Left ventricle myocardium inferior (tissue), 1 donor: Measurements from ENCODE around the gene INTS14. TPM values are rescaled to one million over a fixed set of nuclear protein-coding genes. Genes with fewer than 3 reads are reported as not detected.

Experiments
- DNase-seq: peaks from one replicate; pipeline ENCODE4 v3.0.0-alpha.2; 2020
- H3K27ac ChIP-seq: fragments of 200-600 bp; replicated peaks from 2 replicates; pipeline ENCODE4 v1.8.0; 2021
- H3K27me3 ChIP-seq: fragments of 200-600 bp; 2 replicates; pipeline ENCODE4 v1.8.0; 2021; ENCODE audit warnings: low read depth
- H3K36me3 ChIP-seq: fragments of 200-600 bp; 2 replicates; pipeline ENCODE4 v1.8.0; 2021
- H3K4me1 ChIP-seq: fragments of 200-600 bp; 2 replicates; pipeline ENCODE4 v1.8.0; 2021
- H3K4me3 ChIP-seq: fragments of 200-600 bp; 2 replicates; pipeline ENCODE4 v1.8.0; 2021; ENCODE audit warnings: mild to moderate bottlenecking, moderate library complexity
- H3K9me3 ChIP-seq: fragments of 200-600 bp; replicated peaks from 2 replicates; pipeline ENCODE4 v1.8.0; 2021
- intact Hi-C: fragments of 100-400 bp; cut with micrococcal nuclease; formaldehyde crosslinking; loops from one replicate; pipeline ENCODE4 v1.11.0; 2022
- total RNA-seq: library from RNA; stranded (reverse); fragmentation: NEBNext Ultra II Directional; extraction: Animal tissue kit (Norgen Biotek cat#: 25700); gene quantifications from one replicate; pipeline ENCODE4 v1.2.1, GENCODE V29; 2021
- TF ChIP-seq, protein P1 (sequence below): fragments of 200-600 bp; IDR thresholded peaks from 2 replicates; pipeline ENCODE4 v1.8.0; 2021; ENCODE audit warnings: antibody characterized with exemption, mild to moderate bottlenecking, borderline replicate concordance
- donor health status: DM: no; HTN: yes; CAD: no; lungs with severe emphysema.

Gene INTS14
- total RNA-seq, 1 donor from 2014 or later = 12.2 TPM

DNA sequence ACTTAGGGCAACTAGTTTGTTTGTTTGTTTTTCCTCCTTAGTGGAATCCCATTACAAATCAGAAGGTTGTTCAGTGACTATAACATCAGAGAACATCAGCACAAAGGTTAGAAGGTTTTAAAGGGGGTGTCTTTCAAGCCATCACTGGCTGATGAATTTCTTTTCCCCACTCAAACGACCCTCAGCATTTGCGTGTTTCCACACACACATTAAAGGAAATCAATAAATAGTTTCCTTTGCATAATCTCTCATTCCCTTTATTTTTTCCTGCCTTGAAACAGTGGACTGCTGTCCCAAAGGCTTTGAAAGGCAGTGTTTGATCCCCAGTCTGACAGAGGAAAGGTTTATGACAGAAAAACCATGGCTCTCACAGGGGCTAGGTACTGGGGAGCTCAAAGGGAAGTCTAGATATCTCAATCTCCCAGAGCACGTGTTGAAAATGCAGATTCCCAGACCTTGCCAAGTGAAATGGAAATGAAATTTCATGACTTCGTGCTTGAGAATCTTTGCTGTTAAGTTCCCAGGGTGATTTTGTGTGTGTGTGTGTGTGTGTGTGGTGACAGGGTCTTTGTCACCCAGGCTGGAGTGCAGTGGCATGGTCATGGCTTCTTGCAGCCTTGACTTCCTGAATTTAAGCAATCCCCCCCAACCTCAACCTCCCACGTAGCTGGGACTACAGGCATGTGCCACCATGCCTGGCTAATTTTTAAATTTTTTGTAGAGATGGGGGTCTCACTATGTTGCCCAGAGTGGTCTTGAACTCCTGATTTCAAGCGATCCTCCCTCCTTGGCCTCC is 2.2 kb upstream of the INTS14 start:
- no peak for DNase-seq
- Histone ChIP-seq H3K4me1 (peaks cover 33% of the 10 kb centered on the region), H3K9me3 (no peaks in the 10 kb centered on the region), H3K4me3 (no peak overlapping the region), H3K27me3 (no peaks in the 10 kb centered on the region), H3K36me3 (no peaks in the 10 kb centered on the region), H3K27ac (no peak overlapping the region)
- intact Hi-C loops = no loop called here
- TF ChIP-seq, protein P1, sequence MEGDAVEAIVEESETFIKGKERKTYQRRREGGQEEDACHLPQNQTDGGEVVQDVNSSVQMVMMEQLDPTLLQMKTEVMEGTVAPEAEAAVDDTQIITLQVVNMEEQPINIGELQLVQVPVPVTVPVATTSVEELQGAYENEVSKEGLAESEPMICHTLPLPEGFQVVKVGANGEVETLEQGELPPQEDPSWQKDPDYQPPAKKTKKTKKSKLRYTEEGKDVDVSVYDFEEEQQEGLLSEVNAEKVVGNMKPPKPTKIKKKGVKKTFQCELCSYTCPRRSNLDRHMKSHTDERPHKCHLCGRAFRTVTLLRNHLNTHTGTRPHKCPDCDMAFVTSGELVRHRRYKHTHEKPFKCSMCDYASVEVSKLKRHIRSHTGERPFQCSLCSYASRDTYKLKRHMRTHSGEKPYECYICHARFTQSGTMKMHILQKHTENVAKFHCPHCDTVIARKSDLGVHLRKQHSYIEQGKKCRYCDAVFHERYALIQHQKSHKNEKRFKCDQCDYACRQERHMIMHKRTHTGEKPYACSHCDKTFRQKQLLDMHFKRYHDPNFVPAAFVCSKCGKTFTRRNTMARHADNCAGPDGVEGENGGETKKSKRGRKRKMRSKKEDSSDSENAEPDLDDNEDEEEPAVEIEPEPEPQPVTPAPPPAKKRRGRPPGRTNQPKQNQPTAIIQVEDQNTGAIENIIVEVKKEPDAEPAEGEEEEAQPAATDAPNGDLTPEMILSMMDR = no peak

DNA sequence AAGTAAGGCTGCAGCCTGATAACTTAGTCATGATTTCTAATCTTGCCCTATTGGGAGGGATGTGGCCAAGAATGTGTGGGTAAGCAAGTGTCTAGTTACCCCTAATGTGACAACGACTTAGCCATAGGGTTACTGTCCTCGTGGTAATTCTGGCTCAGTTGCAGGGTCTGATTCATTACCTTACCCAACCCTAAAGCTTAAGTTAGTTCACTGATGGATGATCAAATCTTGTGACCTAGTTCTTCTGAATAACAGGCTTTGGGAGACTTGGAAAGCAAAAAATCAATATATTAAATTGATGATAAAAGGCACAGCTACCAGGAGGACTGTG is 1.6 kb upstream of the INTS14 start:
- intact Hi-C loops = no loop called here
- Histone ChIP-seq H3K9me3 (no peaks in the 10 kb centered on the region), H3K4me3 (no peak overlapping the region), H3K36me3 (no peaks in the 10 kb centered on the region), H3K27me3 (no peaks in the 10 kb centered on the region), H3K27ac (peak overlapping the region; percentile 98), H3K4me1 (peaks cover 33% of the 10 kb centered on the region)
- no peak for DNase-seq
- TF ChIP-seq, protein P1 = no peak

DNA sequence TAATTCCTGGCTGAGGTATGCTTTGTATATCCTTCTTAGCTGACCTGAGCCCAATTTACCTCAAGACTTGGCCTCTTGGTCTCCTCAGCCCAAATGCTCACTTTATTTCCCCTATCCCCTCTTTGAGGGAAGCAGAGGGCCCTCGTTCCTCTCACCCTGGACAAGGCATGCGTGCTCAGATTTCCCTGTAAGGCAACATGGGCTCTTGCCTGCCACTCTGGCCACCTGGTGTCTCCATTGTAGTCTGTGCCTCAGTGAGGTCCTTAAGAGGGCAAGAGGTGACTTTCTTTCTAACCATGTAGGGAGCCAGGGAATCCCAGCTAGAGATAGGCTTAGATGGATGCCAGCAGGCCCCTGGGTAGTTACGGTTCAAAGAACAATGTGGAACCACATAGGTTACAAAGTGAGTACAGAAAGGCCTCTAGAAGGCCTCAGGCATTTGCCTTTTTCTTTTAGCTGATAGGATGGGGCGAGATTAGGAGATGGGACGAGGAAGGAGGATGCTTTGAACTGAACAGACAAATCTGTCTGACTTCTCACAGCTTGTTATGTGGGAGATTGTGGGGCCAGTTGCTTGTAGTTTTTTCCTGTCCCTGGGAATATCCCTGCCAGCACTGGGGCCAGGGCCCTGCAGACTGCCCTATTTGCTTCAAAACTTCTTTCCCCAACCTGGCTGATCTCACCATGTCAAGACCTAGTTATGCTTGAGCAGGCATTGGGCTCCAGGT is 1.1 kb upstream of the INTS14 start:
- Histone ChIP-seq H3K27ac (peak overlapping the region; percentile 98), H3K4me1 (peaks cover 33% of the 10 kb centered on the region), H3K36me3 (no peaks in the 10 kb centered on the region), H3K9me3 (no peaks in the 10 kb centered on the region), H3K4me3 (peak overlapping the region; percentile 89), H3K27me3 (no peaks in the 10 kb centered on the region)
- intact Hi-C loops = no loop called here
- TF ChIP-seq, protein P1 = no peak
- DNase-seq = no peak

DNA sequence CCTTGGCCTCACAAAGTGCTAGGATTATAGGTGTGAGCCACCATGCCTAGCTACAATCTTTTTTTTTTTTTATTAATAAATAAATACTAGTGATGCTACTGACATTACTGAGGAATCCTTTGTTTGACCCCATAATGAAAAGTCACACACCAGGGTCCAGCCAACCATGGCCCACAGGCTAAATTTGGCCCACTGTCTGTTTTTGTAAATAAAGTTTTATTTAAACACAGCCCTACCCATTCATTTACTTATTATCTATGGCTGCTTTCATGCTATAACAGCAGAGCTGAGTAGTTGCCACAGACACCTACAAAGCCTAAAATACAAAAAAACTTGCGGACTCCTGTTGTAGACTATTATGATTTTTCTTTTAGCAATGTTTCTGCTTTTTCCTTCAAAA is 7.4 kb downstream of the INTS14 start:
- no peak for DNase-seq
- Histone ChIP-seq H3K36me3 (peaks cover 64% of the 10 kb centered on the region), H3K27ac (no peak overlapping the region), H3K27me3 (no peaks in the 10 kb centered on the region), H3K4me3 (no peak overlapping the region), H3K9me3 (no peaks in the 10 kb centered on the region), H3K4me1 (peaks cover 7% of the 10 kb centered on the region)
- intact Hi-C loops = no loop called here
- TF ChIP-seq, protein P1 = no peak

DNA sequence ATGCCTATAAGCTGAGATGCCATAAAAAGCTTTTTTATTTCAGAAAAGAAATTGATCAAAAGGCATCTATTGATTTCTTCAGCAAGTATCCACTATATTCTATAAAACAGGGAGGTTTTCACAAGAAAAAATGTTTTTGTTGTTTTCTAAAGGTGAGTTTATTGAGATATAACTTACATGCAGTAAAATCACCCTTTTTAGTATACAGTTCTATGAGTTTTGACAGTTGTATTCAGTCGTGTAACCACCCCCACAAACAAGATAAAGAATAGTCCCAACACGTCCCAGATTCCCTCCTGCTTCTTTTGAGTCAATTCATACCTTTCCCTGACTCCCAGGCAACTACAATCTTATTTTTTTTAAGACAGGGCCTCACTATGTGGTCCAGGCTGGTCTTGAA is 7.8 kb downstream of the INTS14 start:
- Histone ChIP-seq H3K9me3 (no peaks in the 10 kb centered on the region), H3K36me3 (peaks cover 68% of the 10 kb centered on the region)

More for the DNA sequence above, 7.8 kb downstream of the INTS14 start:
- TF ChIP-seq, protein P1 = no peak
- Histone ChIP-seq H3K4me3 (no peak overlapping the region), H3K27me3 (no peaks in the 10 kb centered on the region), H3K27ac (no peak overlapping the region), H3K4me1 (peaks cover 8% of the 10 kb centered on the region)
- intact Hi-C loops = no loop called here
- no peak for DNase-seq
